Hepatocyte (in vitro differentiated cells): Measurements from ENCODE around the gene UQCC3. TPM values are rescaled to one million over a fixed set of nuclear protein-coding genes. Genes with fewer than 3 reads are reported as not detected.
A peak's percentile ranks its signal among the peaks of the same experiment; 100 is the strongest.

Source experiments
- DNase-seq: peaks from one replicate; pipeline ENCODE4 v3.0.0-alpha.2; 2016; ENCODE audit warnings: low spot score
- H2AFZ ChIP-seq: fragments of 200-600 bp; sonication (generic); 2 replicates; pipeline ENCODE4 v1.6.0; 2016; ENCODE audit warnings: antibody characterized with exemption, mild to moderate bottlenecking
- H3K27ac ChIP-seq: fragments of 200-600 bp; sonication (generic); 2 replicates; pipeline ENCODE4 v1.5.1; 2016; ENCODE audit warnings: mild to moderate bottlenecking
- H3K27me3 ChIP-seq: fragments of 200-600 bp; sonication (generic); 2 replicates; pipeline ENCODE4 v1.6.1; 2016
- H3K36me3 ChIP-seq: fragments of 200-600 bp; sonication (generic); replicated peaks from 2 replicates; pipeline ENCODE4 v1.5.1; 2016; ENCODE audit warnings: low read depth; ENCODE audit not compliant: insufficient read depth
- H3K4me1 ChIP-seq: fragments of 200-600 bp; sonication (generic); 2 replicates; pipeline ENCODE4 v1.5.1; 2016; ENCODE audit warnings: mild to moderate bottlenecking, moderate library complexity; ENCODE audit not compliant: insufficient read depth
- H3K4me2 ChIP-seq: fragments of 200-600 bp; sonication (generic); 2 replicates; pipeline ENCODE4 v1.6.0; 2016
- H3K4me3 ChIP-seq: fragments of 200-600 bp; sonication (generic); 2 replicates; pipeline ENCODE4 v1.5.1; 2016; ENCODE audit warnings: mild to moderate bottlenecking
- H3K79me2 ChIP-seq: fragments of 200-600 bp; sonication (generic); 2 replicates; pipeline ENCODE4 v1.6.0; 2017; ENCODE audit warnings: mild to moderate bottlenecking
- H3K9me2 ChIP-seq: fragments of 200-600 bp; sonication (generic); replicated peaks from 2 replicates; pipeline ENCODE4 v1.6.0; 2017; ENCODE audit warnings: mild to moderate bottlenecking; ENCODE audit not compliant: insufficient read depth
- H3K9me3 ChIP-seq: fragments of 200-600 bp; sonication (generic); 2 replicates; pipeline ENCODE4 v1.5.1; 2016; ENCODE audit warnings: low read depth, mild to moderate bottlenecking
- H4K20me1 ChIP-seq: fragments of 200-600 bp; sonication (generic); 2 replicates; pipeline ENCODE4 v1.6.0; 2016; ENCODE audit warnings: mild to moderate bottlenecking; ENCODE audit not compliant: insufficient read depth, poor library complexity, severe bottlenecking
- CTCF ChIP-seq: fragments of 200-600 bp; sonication (generic); IDR thresholded peaks from 2 replicates; pipeline ENCODE4 v1.5.1; 2016; ENCODE audit warnings: antibody characterized with exemption, mild to moderate bottlenecking; ENCODE audit not compliant: poor library complexity
- EZH2 ChIP-seq: fragments of 200-600 bp; sonication (generic); IDR thresholded peaks from 2 replicates; pipeline ENCODE4 v1.6.1; 2016; ENCODE audit warnings: antibody characterized with exemption, mild to moderate bottlenecking, borderline replicate concordance
- EZH2phosphoT487 ChIP-seq: fragments of 200-600 bp; sonication (generic); IDR thresholded peaks from one replicate; pipeline ENCODE4 v1.6.1; 2018; ENCODE audit warnings: antibody characterized with exemption, mild to moderate bottlenecking, low read depth, moderate library complexity; ENCODE audit not compliant: unreplicated experiment, severe bottlenecking
- WGBS: methylation state at CpG from one replicate; pipeline ENCODE4 v1.1.6; 2016; ENCODE audit warnings: low lambda C conversion rate; ENCODE audit errors: missing lambda C conversion rate; 5-methylcytosine and 5-hydroxymethylcytosine counted together
- polyA plus RNA-seq: library from polyadenylated mRNA; unstranded; fragments of >200 nt; fragmentation: Nextera tagmentation; extraction: Ambion mirVana; gene quantifications from 2 replicates; pipeline ENCODE4 v1.2.1, GENCODE V29; 2016
- total RNA-seq: library from RNA; depleted of rRNA; stranded (reverse); fragments of >200 nt; gene quantifications from 2 replicates; pipeline ENCODE4 v1.2.3, GENCODE V29; 2014

The UQCC3 gene
- total and polyA plus RNA-seq, 2 experiments from 2014 or later, result 8.9 to 17.0 TPM

- H4K20me1 ChIP-seq, result no peaks in the 10 kb centered on the region
- 10% methylated on average over 7 of the region's 7 CpGs for WGBS
- H3K4me1 ChIP-seq, result peaks cover 51% of the 10 kb centered on the region
- no peaks in the 10 kb centered on the region for H3K9me2 ChIP-seq
- no peaks in the 10 kb centered on the region for H3K9me3 ChIP-seq
- peak; percentile 44 for DNase-seq
- H3K4me2 ChIP-seq, result peak overlapping the region; percentile 83
- H2AFZ ChIP-seq, result peak overlapping the region; percentile 67
- H3K27ac ChIP-seq, result peak overlapping the region; percentile 96
- H3K79me2 ChIP-seq, result peaks cover 25% of the 10 kb centered on the region
- TF ChIP-seq EZH2 (no peak), CTCF (no peak), EZH2phosphoT487 (no peak)
- H3K27me3 ChIP-seq, result no peaks in the 10 kb centered on the region
- H3K4me3 ChIP-seq, result peak overlapping the region; percentile 34
- no peaks in the 10 kb centered on the region for H3K36me3 ChIP-seq
Observed at GRCh38 chr11:62708793-62709192, 37.3 kb downstream of the UQCC3 start.

DNA sequence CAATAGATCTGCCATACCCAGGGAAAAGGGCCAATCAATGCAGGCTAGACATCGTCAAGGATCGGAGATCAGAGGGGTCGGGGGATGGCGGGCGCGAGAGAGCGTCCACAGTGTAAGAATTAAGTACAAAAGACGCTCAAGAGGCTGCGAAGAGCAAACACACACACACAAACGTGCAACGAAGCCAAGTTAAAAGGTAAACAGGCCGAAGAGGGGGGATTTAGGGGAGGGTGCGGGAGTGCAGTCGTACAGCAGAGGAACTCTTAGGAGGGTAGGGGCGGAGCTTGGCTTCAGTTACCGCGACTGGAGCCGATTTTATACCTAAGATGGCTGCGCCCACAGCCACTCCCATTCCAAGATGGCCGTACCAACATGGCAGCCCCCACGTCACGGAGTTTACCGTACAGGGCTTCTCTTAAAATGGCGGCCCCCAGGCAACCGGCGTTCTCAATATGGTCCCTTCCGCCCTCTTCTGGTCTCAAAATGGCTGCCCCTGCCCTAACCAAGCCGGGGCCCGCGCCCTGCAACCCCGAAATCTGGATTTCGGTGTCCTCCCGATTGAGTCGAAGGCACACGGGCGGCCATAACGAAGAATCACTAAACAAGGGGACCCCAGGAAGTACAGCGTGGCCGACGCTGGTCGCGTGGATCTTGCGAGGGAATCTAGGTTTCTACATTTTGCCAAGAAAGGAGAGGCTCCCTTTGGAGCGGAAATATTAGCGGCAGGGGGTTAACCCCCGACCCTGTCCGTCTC is 38.0 kb downstream of the UQCC3 start:
- Histone ChIP-seq H3K4me3 (peak overlapping the region; percentile 34), H2AFZ (peak overlapping the region; percentile 87), H3K4me1 (peaks cover 57% of the 10 kb centered on the region)

GRCh38 chr11:62710001-62710345 is 38.5 kb downstream of the UQCC3 start:
- DNase-seq, result peak; percentile 30
- Histone ChIP-seq H3K4me2 (peak overlapping the region; percentile 83), H3K27ac (peak overlapping the region; percentile 98), H4K20me1 (no peaks in the 10 kb centered on the region), H3K9me2 (no peaks in the 10 kb centered on the region), H3K4me3 (peak overlapping the region; percentile 26), H3K79me2 (peaks cover 13% of the 10 kb centered on the region), H2AFZ (peak overlapping the region; percentile 87), H3K27me3 (no peaks in the 10 kb centered on the region), H3K36me3 (no peaks in the 10 kb centered on the region), H3K9me3 (no peaks in the 10 kb centered on the region), H3K4me1 (peaks cover 58% of the 10 kb centered on the region)
- TF ChIP-seq CTCF (no peak), EZH2 (no peak), EZH2phosphoT487 (no peak)
- 82% methylated on average over 7 of the region's 7 CpGs for WGBS

More for the DNA sequence above, 38.0 kb downstream of the UQCC3 start:
- TF ChIP-seq EZH2 (no peak), EZH2phosphoT487 (no peak), CTCF (no peak)
- Histone ChIP-seq H3K27ac (peak overlapping the region; percentile 98), H3K9me3 (no peaks in the 10 kb centered on the region), H4K20me1 (no peaks in the 10 kb centered on the region), H3K9me2 (no peaks in the 10 kb centered on the region), H3K79me2 (peaks cover 19% of the 10 kb centered on the region), H3K4me2 (peak overlapping the region; percentile 83), H3K27me3 (no peaks in the 10 kb centered on the region), H3K36me3 (no peaks in the 10 kb centered on the region)
- WGBS, result 6% methylated on average over 47 of the region's 47 CpGs
- peak; percentile 99 for DNase-seq
